Gastroesophageal sphincter (tissue), 3 donors: ENCODE data around the gene ZNF512B.

Experiments used
- CTCF ChIP-seq, 4 experiments: fragments of 200-600 bp in 2 of 4; fragments of 450-650 bp in 2 of 4; sonication (generic) in 1 of 4; IDR thresholded peaks; one replicate each; pipeline ENCODE4 v1.5.1; 2017 to 2019; ENCODE audit warnings: antibody characterized with exemption in 4 of 4, mild to moderate bottlenecking in 2 of 4, moderate library complexity in 2 of 4
- EP300 ChIP-seq: sonication (generic); formaldehyde crosslinking; IDR thresholded peaks from one replicate; pipeline ENCODE4 v1.6.1; 2017; ENCODE audit warnings: antibody characterized with exemption, mild to moderate bottlenecking
- POLR2A ChIP-seq, 2 donors: fragments of 450-650 bp; IDR thresholded peaks; one replicate each; pipeline ENCODE4 v1.6.1; 2017; ENCODE audit warnings: antibody characterized with exemption in 2 of 2, mild to moderate bottlenecking in 2 of 2, moderate library complexity in 1 of 2
- POLR2AphosphoS5 ChIP-seq: sonication (generic); formaldehyde crosslinking; IDR thresholded peaks from one replicate; pipeline ENCODE4 v1.6.1; 2017; ENCODE audit warnings: antibody characterized with exemption

GRCh38 chr20:63942250-63942951 lies 27.3 kb downstream of the ZNF512B start:
- no peak for TF ChIP-seq POLR2AphosphoS5
- no peak for TF ChIP-seq CTCF (IDR thresholded peaks at IDR 0.05)
- TF ChIP-seq POLR2A (IDR thresholded peaks at IDR 0.05), result no peak
- TF ChIP-seq EP300, result no peak
